GM12892 (cell line): Measurements from ENCODE around the gene TRIM52.

Experiments
- POLR2A ChIP-seq: IDR thresholded peaks from 2 replicates; pipeline ENCODE4 v1.6.1; 2011; ENCODE audit warnings: low read depth, low read length, control low read depth
- POLR2AphosphoS5 ChIP-seq: IDR thresholded peaks from 2 replicates; pipeline ENCODE4 v1.6.1; 2011; ENCODE audit warnings: low read depth, low read length, control low read depth

GRCh38 chr5:181265092-181265671 lies 4.2 kb upstream of the TRIM52 start:
- no peak for TF ChIP-seq POLR2AphosphoS5
- TF ChIP-seq POLR2A: no peak
